Osteoblast (primary cell): ENCODE data around the gene TEKT2. TPM values are rescaled to one million over a fixed set of nuclear protein-coding genes. Genes with fewer than 3 reads are reported as not detected.

Source experiments
- DNase-seq: peaks from one replicate; pipeline ENCODE4 v3.0.0; 2011; ENCODE audit warnings: low spot score, mixed read lengths; ENCODE audit not compliant: insufficient read length; ENCODE audit errors: missing footprints
- H2AFZ ChIP-seq: 2 replicates; pipeline ENCODE4 v1.6.0; 2011; ENCODE audit warnings: mild to moderate bottlenecking, low read length
- H3K27ac ChIP-seq: 2 replicates; pipeline ENCODE4 v1.5.1; 2011; ENCODE audit warnings: mild to moderate bottlenecking, low read depth, low read length, moderate library complexity
- H3K27me3 ChIP-seq: 2 replicates; pipeline ENCODE4 v1.6.0; 2012; ENCODE audit warnings: mild to moderate bottlenecking, control low read depth, inconsistent platforms, low read length, moderate library complexity; ENCODE audit not compliant: insufficient read depth
- H3K36me3 ChIP-seq: 2 replicates; pipeline ENCODE4 v1.5.1; 2011; ENCODE audit warnings: mild to moderate bottlenecking, low read length, control low read depth, moderate library complexity; ENCODE audit not compliant: insufficient read depth
- H3K4me1 ChIP-seq: 2 replicates; pipeline ENCODE4 v1.5.1; 2011; ENCODE audit warnings: mild to moderate bottlenecking, low read length, control low read depth, moderate library complexity; ENCODE audit not compliant: insufficient read depth
- H3K4me2 ChIP-seq: 2 replicates; pipeline ENCODE4 v1.6.0; 2011; ENCODE audit warnings: mild to moderate bottlenecking, low read length; ENCODE audit not compliant: insufficient read depth
- H3K4me3 ChIP-seq: fragments of 200-600 bp; sonication (generic); 3 replicates; pipeline ENCODE4 v1.5.1; 2012; ENCODE audit warnings: mild to moderate bottlenecking, low read length, inconsistent platforms; ENCODE audit not compliant: insufficient read depth
- H3K79me2 ChIP-seq: 2 replicates; pipeline ENCODE4 v1.6.0; 2012; ENCODE audit warnings: mild to moderate bottlenecking, low read length, control low read depth, inconsistent platforms; ENCODE audit not compliant: insufficient read depth
- H3K9me3 ChIP-seq: 2 replicates; pipeline ENCODE4 v1.5.1; 2011; ENCODE audit warnings: low read depth, low read length, control low read depth
- H4K20me1 ChIP-seq: 2 replicates; pipeline ENCODE4 v1.6.0; 2012; ENCODE audit warnings: mild to moderate bottlenecking, low read length, control low read depth; ENCODE audit not compliant: insufficient read depth
- total RNA-seq: library from RNA; depleted of rRNA; stranded (reverse); fragments of >200 nt; gene quantifications from 2 replicates; pipeline ENCODE4 v1.2.3, GENCODE V29; 2012
- TF ChIP-seq, protein P1 (sequence below): IDR thresholded peaks from 2 replicates; pipeline ENCODE4 v1.5.1; 2011; ENCODE audit warnings: mild to moderate bottlenecking, low read depth, low read length, moderate library complexity; ENCODE audit errors: extremely low read depth

TEKT2 gene
- total RNA-seq, 1 donor, result not detected

DNA sequence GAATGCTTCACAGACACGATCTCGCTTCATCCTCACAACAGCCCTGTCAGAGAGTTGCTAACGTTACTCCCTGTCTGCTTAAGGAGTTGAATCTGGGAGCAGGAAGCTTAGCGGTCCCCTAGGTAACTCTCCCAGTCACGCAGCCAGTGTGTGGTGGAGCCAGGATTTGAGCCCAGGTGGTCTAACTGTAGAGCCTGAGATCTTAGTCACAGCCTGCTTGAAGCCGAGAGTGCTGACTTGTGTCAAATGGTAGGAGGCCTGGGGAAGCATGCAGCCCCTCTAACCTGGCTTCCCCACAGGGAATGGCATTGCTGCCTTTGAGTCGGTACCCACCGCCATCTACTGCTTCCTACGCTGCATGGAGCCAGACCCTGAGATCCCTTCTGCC lies 8.9 kb downstream of the TEKT2 start:
- no peak overlapping the region for H3K4me3 ChIP-seq
- H3K27ac ChIP-seq, result no peak overlapping the region
- no peaks in the 10 kb centered on the region for H3K27me3 ChIP-seq
- no peaks in the 10 kb centered on the region for H3K9me3 ChIP-seq
- H2AFZ ChIP-seq, result no peak overlapping the region
- H3K4me1 ChIP-seq, result peaks cover 12% of the 10 kb centered on the region
- TF ChIP-seq, protein P1, sequence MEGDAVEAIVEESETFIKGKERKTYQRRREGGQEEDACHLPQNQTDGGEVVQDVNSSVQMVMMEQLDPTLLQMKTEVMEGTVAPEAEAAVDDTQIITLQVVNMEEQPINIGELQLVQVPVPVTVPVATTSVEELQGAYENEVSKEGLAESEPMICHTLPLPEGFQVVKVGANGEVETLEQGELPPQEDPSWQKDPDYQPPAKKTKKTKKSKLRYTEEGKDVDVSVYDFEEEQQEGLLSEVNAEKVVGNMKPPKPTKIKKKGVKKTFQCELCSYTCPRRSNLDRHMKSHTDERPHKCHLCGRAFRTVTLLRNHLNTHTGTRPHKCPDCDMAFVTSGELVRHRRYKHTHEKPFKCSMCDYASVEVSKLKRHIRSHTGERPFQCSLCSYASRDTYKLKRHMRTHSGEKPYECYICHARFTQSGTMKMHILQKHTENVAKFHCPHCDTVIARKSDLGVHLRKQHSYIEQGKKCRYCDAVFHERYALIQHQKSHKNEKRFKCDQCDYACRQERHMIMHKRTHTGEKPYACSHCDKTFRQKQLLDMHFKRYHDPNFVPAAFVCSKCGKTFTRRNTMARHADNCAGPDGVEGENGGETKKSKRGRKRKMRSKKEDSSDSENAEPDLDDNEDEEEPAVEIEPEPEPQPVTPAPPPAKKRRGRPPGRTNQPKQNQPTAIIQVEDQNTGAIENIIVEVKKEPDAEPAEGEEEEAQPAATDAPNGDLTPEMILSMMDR, result no peak
- H3K4me2 ChIP-seq, result no peak overlapping the region
- peaks cover 41% of the 10 kb centered on the region for H3K79me2 ChIP-seq
- H3K36me3 ChIP-seq, result peaks cover 44% of the 10 kb centered on the region
- DNase-seq, result no peak
- peaks cover 10% of the 10 kb centered on the region for H4K20me1 ChIP-seq

GRCh38 chr1:36093226-36093625 lies 9.3 kb downstream of the TEKT2 start:
- Histone ChIP-seq H2AFZ (no peak overlapping the region), H4K20me1 (peaks cover 10% of the 10 kb centered on the region), H3K4me3 (no peak overlapping the region), H3K27me3 (no peaks in the 10 kb centered on the region), H3K4me2 (no peak overlapping the region), H3K9me3 (no peaks in the 10 kb centered on the region), H3K36me3 (peaks cover 44% of the 10 kb centered on the region), H3K79me2 (peaks cover 41% of the 10 kb centered on the region), H3K4me1 (peaks cover 12% of the 10 kb centered on the region), H3K27ac (no peak overlapping the region)
- DNase-seq, result peak; percentile 35
- TF ChIP-seq, protein P1, result no peak

- Histone ChIP-seq H3K4me3 (no peak overlapping the region), H4K20me1 (peaks cover 10% of the 10 kb centered on the region)
Measured at GRCh38 chr1:36093929-36094328, 10.0 kb downstream of the TEKT2 start.

GRCh38 chr1:36094621-36095061 lies 10.7 kb downstream of the TEKT2 start:
- no peak overlapping the region for H3K27ac ChIP-seq
- no peak overlapping the region for H3K4me3 ChIP-seq
- no peaks in the 10 kb centered on the region for H3K27me3 ChIP-seq
- H3K36me3 ChIP-seq, result peaks cover 44% of the 10 kb centered on the region
- peaks cover 32% of the 10 kb centered on the region for H3K79me2 ChIP-seq
- H3K9me3 ChIP-seq, result no peaks in the 10 kb centered on the region
- H2AFZ ChIP-seq, result no peak overlapping the region
- peaks cover 8% of the 10 kb centered on the region for H3K4me1 ChIP-seq
- DNase-seq, result no peak
- no peak overlapping the region for H3K4me2 ChIP-seq
- peaks cover 10% of the 10 kb centered on the region for H4K20me1 ChIP-seq
- TF ChIP-seq, protein P1, result no peak

More at GRCh38 chr1:36093929-36094328, 10.0 kb downstream of the TEKT2 start:
- Histone ChIP-seq H3K27ac (no peak overlapping the region), H2AFZ (no peak overlapping the region), H3K27me3 (no peaks in the 10 kb centered on the region), H3K9me3 (no peaks in the 10 kb centered on the region), H3K4me1 (peaks cover 12% of the 10 kb centered on the region), H3K4me2 (no peak overlapping the region), H3K79me2 (peaks cover 39% of the 10 kb centered on the region), H3K36me3 (peaks cover 44% of the 10 kb centered on the region)
- no peak for DNase-seq
- TF ChIP-seq, protein P1, result no peak
